GM23338 (cell line): ENCODE data around the gene ZCCHC24.

Experiments used
- CREB1 ChIP-seq: fragments of 250-450 bp; sonication (Bioruptor Pico); IDR thresholded peaks from 2 replicates; pipeline ENCODE4 v1.5.0; 2020; ENCODE audit warnings: low read depth, mild to moderate bottlenecking, moderate library complexity
- ETS1 ChIP-seq: IDR thresholded peaks from 2 replicates; pipeline ENCODE4 v1.6.1; 2016; ENCODE audit warnings: antibody characterized with exemption
- EZH2 ChIP-seq: fragments of 200-600 bp; sonication (generic); IDR thresholded peaks from one replicate; pipeline ENCODE4 v1.8.0; 2017; ENCODE audit warnings: antibody characterized with exemption, mild to moderate bottlenecking, low read depth; ENCODE audit not compliant: unreplicated experiment
- EZH2phosphoT487 ChIP-seq: fragments of 200-600 bp; sonication (generic); IDR thresholded peaks from one replicate; pipeline ENCODE4 v1.8.1; 2018; ENCODE audit warnings: antibody characterized with exemption; ENCODE audit not compliant: unreplicated experiment
- JUNB ChIP-seq: IDR thresholded peaks from one replicate; pipeline ENCODE4 v1.6.1; 2016; ENCODE audit warnings: antibody characterized with exemption; ENCODE audit not compliant: unreplicated experiment
- POLR2AphosphoS5 ChIP-seq: IDR thresholded peaks from 2 replicates; pipeline ENCODE4 v1.6.1; 2016; ENCODE audit warnings: antibody characterized with exemption, low read depth
- REST ChIP-seq: IDR thresholded peaks from one replicate; pipeline ENCODE4 v1.6.1; 2018; ENCODE audit warnings: antibody characterized with exemption; ENCODE audit not compliant: unreplicated experiment
- TF ChIP-seq, protein P1 (sequence below), 2 experiments: fragments of 200-600 bp in 1 of 2; sonication (generic) in 1 of 2; conservative IDR thresholded peaks; 2 replicates each; pipeline versions ENCODE4 v1.5.1 to v1.6.1; 2016 to 2017; ENCODE audit warnings: antibody characterized with exemption in 2 of 2, low read depth in 2 of 2, mild to moderate bottlenecking in 2 of 2, moderate library complexity in 1 of 2

DNA sequence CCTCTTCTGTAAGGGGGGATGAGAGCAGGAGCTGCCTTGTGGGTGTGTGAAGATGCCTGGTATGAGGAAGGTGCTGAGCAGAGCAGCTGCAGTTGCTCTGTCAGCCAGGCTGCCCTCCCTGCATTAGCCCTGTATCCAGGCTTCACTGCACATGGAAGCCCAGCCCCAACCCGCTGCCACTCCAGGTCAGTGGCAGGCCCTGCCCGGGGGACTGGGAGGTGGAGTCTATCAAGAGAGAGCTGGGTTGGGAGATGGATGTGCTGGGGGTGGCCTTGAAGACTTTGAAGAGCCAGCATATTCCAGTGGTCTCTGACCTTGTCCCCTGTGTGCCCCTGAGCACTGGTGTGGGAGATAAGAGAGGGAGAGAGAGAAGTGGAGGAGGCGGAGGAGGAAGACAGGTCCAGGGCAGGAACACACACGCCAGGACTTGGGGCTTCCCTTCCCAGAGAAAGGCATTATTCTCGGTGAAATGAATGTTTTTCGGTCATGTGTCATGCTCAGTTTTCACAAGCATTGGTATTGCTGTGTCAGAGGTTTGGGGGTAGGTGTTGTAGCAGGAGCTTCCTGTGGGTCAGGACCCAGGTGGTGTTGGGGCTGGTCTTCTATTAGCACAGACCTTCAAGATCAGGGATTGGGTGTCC lies 95.5 kb downstream of the ZCCHC24 start:
- TF ChIP-seq, protein P1, sequence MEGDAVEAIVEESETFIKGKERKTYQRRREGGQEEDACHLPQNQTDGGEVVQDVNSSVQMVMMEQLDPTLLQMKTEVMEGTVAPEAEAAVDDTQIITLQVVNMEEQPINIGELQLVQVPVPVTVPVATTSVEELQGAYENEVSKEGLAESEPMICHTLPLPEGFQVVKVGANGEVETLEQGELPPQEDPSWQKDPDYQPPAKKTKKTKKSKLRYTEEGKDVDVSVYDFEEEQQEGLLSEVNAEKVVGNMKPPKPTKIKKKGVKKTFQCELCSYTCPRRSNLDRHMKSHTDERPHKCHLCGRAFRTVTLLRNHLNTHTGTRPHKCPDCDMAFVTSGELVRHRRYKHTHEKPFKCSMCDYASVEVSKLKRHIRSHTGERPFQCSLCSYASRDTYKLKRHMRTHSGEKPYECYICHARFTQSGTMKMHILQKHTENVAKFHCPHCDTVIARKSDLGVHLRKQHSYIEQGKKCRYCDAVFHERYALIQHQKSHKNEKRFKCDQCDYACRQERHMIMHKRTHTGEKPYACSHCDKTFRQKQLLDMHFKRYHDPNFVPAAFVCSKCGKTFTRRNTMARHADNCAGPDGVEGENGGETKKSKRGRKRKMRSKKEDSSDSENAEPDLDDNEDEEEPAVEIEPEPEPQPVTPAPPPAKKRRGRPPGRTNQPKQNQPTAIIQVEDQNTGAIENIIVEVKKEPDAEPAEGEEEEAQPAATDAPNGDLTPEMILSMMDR (conservative IDR thresholded peaks at IDR 0.05; ENCODE audit: low read depth in 2 of 2) = no peak
- TF ChIP-seq REST (no peak), POLR2AphosphoS5 (no peak), CREB1 (no peak), EZH2 (no peak), JUNB (no peak), EZH2phosphoT487 (no peak), ETS1 (no peak)
